HepG2 (cell line): ENCODE results near the gene ATP7B. TPM values are rescaled to one million over a fixed set of nuclear protein-coding genes. Genes with fewer than 3 reads are reported as not detected.
A peak's percentile ranks its signal among the peaks of the same experiment; 100 is the strongest.

Experiments used
- CENPT ChIP-seq: sonication (generic); formaldehyde crosslinking; IDR thresholded peaks from 2 replicates; pipeline ENCODE4 v1.8.0; 2022; ENCODE audit warnings: low read depth, mild to moderate bottlenecking, moderate library complexity, missing genetic modification reagents
- DMAP1 ChIP-seq: IDR thresholded peaks from 2 replicates; pipeline ENCODE4 v1.6.1; 2016
- HOXA3 ChIP-seq: sonication (generic); formaldehyde crosslinking; IDR thresholded peaks from 2 replicates; pipeline ENCODE4 v1.5.0; 2020; ENCODE audit warnings: missing genetic modification reagents
- KAT8 ChIP-seq: IDR thresholded peaks from 2 replicates; pipeline ENCODE4 v1.6.1; 2016; ENCODE audit warnings: missing genetic modification reagents, missing compliant biosample characterization
- REL ChIP-seq: sonication (generic); formaldehyde crosslinking; conservative IDR thresholded peaks from 2 replicates; pipeline ENCODE4 v1.8.0; 2022; ENCODE audit warnings: mild to moderate bottlenecking, missing genetic modification reagents, moderate library complexity
- ZFP36L2 ChIP-seq: sonication (generic); formaldehyde crosslinking; IDR thresholded peaks from 2 replicates; pipeline ENCODE4 v1.4.0; 2020; ENCODE audit warnings: missing genetic modification reagents
- ZKSCAN8 ChIP-seq: IDR thresholded peaks from 2 replicates; pipeline ENCODE4 v1.6.1; 2016; ENCODE audit warnings: borderline replicate concordance, missing genetic modification reagents, missing compliant biosample characterization
- ZNF781 ChIP-seq: sonication (generic); formaldehyde crosslinking; IDR thresholded peaks from 2 replicates; pipeline ENCODE4 v1.5.1; 2020; ENCODE audit warnings: borderline replicate concordance, mild to moderate bottlenecking, missing genetic modification reagents; ENCODE audit errors: not compliant biosample characterization
- ZNF883 ChIP-seq: sonication (generic); formaldehyde crosslinking; IDR thresholded peaks from 2 replicates; pipeline ENCODE4 v1.5.1; 2020; ENCODE audit warnings: mild to moderate bottlenecking, missing genetic modification reagents; ENCODE audit errors: not compliant biosample characterization
- polyA plus RNA-seq, 8 experiments: library from polyadenylated mRNA; depleted of rRNA in 3 of 8; stranded (reverse) in 7 of 8; unstranded in 1 of 8; fragments of >200 nt; fragmentation: Illumina TruSeq in 4 of 8; extraction: Trizol in 4 of 8; gene quantifications; 2 replicates each; pipeline versions ENCODE4 v1.2.1 to v1.2.3, GENCODE V29; 2011 to 2016; ENCODE audit warnings: low read depth in 4 of 8, missing spikeins in 1 of 8, mixed read lengths in 1 of 8; ENCODE audit not compliant: insufficient read depth in 1 of 8
- total RNA-seq, 5 experiments: library from RNA; depleted of rRNA; stranded (reverse); fragments of >200 nt; fragmentation: Illumina TruSeq; extraction: Trizol; gene quantifications; 2 replicates each; pipeline ENCODE4 v1.2.3, GENCODE V29; 2016; ENCODE audit warnings: low read depth in 1 of 5
- TF ChIP-seq, protein P1 (sequence below): sonication (generic); formaldehyde crosslinking; IDR thresholded peaks from 2 replicates; pipeline ENCODE4 v1.4.0; 2020; ENCODE audit warnings: mild to moderate bottlenecking, missing genetic modification reagents
- TF ChIP-seq, protein P2 (sequence below): sonication (generic); formaldehyde crosslinking; IDR thresholded peaks from 2 replicates; pipeline ENCODE4 v1.8.0; 2022; ENCODE audit warnings: missing genetic modification reagents, mild to moderate bottlenecking, borderline replicate concordance
- TF ChIP-seq, protein P3 (sequence below): sonication (generic); formaldehyde crosslinking; IDR thresholded peaks from 2 replicates; pipeline ENCODE4 v1.8.1; 2022; ENCODE audit warnings: mild to moderate bottlenecking, missing genetic modification reagents
- TF ChIP-seq, protein P4 (sequence below): sonication (generic); formaldehyde crosslinking; IDR thresholded peaks from 2 replicates; pipeline ENCODE4 v1.5.1; 2020; ENCODE audit warnings: missing genetic modification reagents, mild to moderate bottlenecking, borderline replicate concordance

ATP7B gene
- total and polyA plus RNA-seq, 2 of the 13 experiments (the other 11 are each of a cell fraction or from before 2014, with no cell fraction given): 31.8 to 57.4 TPM

DNA sequence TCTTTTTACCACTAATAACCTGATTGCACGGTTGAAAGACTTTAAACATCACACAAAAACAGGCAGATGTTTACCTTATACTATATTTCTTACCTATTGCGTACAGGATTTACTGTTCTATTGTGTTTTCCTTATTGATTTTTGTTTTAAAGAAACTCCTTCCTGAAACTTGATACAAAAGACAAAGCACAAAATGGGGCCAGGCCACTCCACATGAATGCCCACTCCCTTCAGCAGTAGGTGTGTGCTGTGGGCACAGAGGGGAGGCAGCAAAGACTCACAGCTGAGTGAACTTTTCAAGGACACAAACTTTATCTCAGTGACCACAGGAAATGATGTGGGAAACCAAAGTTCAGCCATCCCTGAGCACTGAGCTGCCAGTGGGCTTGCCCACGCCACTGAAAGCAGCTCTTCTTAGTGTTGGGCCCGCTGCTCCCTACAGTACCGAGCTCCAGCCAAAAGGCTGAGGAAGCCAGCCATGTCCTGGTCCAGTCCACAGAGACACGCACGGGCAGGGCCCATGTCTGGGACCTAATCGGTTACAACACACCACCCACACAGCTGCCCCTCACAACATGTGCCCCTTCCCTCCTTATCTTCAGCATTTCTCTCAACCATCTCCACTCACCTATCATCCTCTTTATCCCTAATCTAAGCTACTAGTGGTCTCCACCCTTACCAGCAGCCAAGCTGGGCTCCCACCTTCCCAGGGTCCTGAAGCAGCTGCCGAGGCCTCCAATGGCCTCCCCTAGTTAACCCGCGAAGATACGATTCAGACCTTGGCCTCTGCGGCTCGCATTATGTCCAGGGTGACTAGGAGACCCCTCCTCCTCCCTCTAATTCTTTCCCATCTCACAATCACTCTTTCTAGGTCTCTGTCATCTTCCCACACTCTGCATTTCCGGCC lies 39.5 kb downstream of the ATP7B start (continued):
- TF ChIP-seq, protein P1, sequence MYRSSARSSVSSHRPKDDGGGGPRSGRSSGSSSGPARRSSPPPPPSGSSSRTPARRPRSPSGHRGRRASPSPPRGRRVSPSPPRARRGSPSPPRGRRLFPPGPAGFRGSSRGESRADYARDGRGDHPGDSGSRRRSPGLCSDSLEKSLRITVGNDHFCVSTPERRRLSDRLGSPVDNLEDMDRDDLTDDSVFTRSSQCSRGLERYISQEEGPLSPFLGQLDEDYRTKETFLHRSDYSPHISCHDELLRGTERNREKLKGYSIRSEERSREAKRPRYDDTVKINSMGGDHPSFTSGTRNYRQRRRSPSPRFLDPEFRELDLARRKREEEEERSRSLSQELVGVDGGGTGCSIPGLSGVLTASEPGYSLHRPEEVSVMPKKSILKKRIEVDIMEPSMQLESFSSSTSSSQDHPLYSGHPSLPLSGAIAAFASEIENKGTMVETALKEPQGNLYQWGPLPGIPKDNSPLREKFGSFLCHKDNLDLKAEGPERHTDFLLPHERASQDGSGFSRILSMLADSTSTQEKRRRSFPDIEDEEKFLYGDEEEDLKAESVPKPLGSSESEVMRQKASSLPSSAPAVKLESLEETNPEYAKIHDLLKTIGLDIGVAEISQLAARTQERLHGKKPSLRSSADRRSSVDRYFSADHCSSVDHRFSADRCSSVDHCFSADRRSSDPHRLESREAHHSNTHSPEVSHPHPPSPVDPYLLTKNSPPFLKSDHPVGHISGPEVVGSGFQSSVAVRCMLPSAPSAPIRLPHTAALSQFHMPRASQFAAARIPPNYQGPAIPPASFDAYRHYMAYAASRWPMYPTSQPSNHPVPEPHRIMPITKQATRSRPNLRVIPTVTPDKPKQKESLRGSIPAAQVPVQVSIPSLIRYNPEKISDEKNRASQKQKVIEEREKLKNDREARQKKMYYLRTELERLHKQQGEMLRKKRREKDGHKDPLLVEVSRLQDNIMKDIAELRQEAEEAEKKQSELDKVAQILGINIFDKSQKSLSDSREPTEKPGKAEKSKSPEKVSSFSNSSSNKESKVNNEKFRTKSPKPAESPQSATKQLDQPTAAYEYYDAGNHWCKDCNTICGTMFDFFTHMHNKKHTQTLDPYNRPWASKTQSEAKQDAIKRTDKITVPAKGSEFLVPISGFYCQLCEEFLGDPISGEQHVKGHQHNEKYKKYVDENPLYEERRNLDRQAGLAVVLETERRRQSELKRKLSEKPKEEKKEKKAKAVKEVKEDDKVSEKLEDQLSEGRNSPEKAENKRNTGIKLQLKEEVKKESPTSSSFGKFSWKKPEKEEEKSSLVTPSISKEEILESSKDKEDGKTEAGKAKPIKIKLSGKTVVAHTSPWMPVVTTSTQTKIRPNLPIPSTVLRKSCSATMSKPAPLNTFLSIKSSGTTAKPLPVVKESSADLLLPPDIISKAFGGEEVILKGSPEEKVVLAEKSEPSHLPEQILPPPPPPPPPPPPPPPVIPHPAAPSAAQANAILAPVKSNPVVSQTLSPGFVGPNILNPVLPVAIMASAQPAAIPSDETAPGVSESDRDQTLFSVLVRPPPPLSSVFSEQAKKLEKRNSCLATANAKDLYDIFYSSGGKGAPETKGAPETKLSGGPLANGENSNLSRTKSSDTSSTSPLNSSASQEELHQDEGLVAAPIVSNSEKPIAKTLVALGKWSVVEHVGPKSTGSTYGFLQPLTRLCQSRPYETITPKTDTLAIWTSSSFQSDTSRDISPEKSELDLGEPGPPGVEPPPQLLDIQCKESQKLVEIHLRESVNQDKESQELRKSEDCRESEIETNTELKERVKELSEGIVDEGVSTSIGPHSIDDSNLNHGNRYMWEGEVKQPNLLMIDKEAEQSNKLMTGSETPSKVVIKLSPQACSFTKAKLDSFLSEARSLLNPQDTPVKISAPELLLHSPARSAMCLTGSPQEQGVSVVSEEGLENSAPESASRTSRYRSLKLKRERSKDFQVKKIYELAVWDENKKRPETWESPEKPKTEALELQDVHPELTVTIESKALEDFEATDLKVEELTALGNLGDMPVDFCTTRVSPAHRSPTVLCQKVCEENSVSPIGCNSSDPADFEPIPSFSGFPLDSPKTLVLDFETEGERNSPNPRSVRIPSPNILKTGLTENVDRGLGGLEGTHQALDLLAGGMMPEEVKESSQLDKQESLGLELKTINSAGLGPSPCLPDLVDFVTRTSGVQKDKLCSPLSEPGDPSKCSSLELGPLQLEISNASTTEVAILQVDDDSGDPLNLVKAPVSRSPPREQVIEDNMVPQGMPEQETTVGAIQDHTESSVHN: no peak
- TF ChIP-seq ZKSCAN8: no peak
- TF ChIP-seq, protein P2, sequence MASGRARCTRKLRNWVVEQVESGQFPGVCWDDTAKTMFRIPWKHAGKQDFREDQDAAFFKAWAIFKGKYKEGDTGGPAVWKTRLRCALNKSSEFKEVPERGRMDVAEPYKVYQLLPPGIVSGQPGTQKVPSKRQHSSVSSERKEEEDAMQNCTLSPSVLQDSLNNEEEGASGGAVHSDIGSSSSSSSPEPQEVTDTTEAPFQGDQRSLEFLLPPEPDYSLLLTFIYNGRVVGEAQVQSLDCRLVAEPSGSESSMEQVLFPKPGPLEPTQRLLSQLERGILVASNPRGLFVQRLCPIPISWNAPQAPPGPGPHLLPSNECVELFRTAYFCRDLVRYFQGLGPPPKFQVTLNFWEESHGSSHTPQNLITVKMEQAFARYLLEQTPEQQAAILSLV (CRISPR knock-in tag): no peak
- TF ChIP-seq HOXA3 (CRISPR knock-in tag): peak; percentile 76; the same call in 1 of the 2 replicates
- no peak for TF ChIP-seq ZFP36L2
- TF ChIP-seq, protein P3, sequence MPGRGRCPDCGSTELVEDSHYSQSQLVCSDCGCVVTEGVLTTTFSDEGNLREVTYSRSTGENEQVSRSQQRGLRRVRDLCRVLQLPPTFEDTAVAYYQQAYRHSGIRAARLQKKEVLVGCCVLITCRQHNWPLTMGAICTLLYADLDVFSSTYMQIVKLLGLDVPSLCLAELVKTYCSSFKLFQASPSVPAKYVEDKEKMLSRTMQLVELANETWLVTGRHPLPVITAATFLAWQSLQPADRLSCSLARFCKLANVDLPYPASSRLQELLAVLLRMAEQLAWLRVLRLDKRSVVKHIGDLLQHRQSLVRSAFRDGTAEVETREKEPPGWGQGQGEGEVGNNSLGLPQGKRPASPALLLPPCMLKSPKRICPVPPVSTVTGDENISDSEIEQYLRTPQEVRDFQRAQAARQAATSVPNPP (CRISPR knock-in tag): no peak
- TF ChIP-seq ZNF883 (CRISPR knock-in tag): no peak
- peak; percentile 47 for TF ChIP-seq ZNF781 (CRISPR knock-in tag)
- TF ChIP-seq KAT8: peak; percentile 62; the same call in 1 of the 2 replicates
- TF ChIP-seq, protein P4, sequence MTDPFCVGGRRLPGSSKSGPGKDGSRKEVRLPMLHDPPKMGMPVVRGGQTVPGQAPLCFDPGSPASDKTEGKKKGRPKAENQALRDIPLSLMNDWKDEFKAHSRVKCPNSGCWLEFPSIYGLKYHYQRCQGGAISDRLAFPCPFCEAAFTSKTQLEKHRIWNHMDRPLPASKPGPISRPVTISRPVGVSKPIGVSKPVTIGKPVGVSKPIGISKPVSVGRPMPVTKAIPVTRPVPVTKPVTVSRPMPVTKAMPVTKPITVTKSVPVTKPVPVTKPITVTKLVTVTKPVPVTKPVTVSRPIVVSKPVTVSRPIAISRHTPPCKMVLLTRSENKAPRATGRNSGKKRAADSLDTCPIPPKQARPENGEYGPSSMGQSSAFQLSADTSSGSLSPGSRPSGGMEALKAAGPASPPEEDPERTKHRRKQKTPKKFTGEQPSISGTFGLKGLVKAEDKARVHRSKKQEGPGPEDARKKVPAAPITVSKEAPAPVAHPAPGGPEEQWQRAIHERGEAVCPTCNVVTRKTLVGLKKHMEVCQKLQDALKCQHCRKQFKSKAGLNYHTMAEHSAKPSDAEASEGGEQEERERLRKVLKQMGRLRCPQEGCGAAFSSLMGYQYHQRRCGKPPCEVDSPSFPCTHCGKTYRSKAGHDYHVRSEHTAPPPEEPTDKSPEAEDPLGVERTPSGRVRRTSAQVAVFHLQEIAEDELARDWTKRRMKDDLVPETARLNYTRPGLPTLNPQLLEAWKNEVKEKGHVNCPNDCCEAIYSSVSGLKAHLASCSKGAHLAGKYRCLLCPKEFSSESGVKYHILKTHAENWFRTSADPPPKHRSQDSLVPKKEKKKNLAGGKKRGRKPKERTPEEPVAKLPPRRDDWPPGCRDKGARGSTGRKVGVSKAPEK (CRISPR knock-in tag): no peak
- no peak for TF ChIP-seq REL (CRISPR knock-in tag)
- TF ChIP-seq CENPT (CRISPR knock-in tag): no peak
- TF ChIP-seq DMAP1 (CRISPR knock-in tag): no peak
